Stimulated activated CD8-positive, alpha-beta memory T cell treated with anti-CD3 and anti-CD28 coated beads, Interleukin-7, amount 100 ng/mL, for 24 hours (primary cell): Measurements from ENCODE around the gene DRD2.

ENCODE experiments used
- DNase-seq: peaks from one replicate; pipeline ENCODE4 v3.0.0-alpha.2; 2020; ENCODE audit warnings: low read depth

Gene DRD2

DNA sequence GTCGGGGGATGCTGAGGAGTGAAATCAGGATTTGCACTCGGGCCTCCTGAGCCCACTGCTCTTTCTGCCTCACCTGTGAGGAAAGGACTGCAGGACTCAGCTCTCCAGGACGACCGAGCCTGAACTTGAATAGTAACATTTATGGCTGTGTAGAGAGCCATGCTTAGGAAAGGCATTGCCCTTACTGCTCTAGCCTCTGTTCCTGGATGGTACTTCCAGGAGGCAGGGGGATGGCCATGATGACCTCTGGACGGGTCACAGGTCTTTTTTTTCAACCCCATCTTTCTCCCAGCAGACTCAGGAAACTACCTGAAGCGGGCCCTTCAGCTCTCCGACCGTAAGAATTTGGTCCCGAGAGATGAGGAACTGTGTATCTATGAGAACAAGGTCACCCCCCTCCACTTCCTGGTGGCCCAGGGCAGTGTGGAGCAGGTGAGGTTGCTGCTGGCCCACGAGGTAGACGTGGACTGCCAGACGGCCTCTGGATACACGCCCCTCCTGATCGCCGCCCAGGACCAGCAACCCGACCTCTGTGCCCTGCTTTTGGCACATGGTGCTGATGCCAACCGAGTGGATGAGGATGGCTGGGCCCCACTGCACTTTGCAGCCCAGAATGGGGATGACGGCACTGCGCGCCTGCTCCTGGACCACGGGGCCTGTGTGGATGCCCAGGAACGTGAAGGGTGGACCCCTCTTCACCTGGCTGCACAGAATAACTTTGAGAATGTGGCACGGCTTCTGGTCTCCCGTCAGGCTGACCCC is 76.3 kb downstream of the DRD2 start:
- no peak for DNase-seq

DNA sequence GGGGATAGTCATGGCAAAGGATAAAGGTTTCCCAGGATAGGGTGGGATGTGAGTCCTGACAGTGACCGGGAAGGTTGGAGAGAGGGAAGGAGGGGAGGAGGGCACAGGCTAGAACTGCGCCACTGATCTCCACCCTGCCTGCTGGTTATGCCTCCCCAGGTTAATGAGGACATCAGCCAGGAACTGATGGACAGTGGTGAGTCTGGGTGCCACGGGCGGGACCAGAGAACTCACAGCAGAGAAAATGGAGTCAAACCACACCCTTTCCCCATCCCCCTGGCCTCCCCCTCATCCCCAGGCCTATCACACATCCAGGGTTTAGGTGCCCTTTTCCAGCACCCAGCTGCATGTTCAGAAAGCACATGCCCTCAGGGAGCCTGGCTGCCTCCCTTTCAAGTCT is 77.4 kb downstream of the DRD2 start:
- no peak for DNase-seq

DNA sequence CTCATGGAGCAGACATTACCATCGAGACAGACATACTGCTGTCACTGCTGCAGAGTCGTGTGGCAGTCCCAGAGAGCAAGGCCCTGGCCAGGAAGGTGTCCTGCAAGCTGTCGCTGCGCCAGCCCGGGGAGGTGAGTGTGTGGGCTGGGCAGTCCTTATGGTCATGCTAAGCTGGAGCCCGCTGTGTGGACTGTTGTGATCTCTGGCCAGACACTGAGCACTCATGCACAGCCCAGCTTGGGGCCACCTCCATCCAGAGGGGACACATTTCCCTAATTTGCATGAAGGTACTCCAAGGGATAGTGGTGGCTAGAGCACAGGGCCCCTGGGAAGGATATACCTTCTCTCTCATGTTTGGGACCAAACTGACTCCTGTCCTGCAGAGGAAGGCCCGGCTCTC is 78.0 kb downstream of the DRD2 start:
- DNase-seq: no peak

DNA sequence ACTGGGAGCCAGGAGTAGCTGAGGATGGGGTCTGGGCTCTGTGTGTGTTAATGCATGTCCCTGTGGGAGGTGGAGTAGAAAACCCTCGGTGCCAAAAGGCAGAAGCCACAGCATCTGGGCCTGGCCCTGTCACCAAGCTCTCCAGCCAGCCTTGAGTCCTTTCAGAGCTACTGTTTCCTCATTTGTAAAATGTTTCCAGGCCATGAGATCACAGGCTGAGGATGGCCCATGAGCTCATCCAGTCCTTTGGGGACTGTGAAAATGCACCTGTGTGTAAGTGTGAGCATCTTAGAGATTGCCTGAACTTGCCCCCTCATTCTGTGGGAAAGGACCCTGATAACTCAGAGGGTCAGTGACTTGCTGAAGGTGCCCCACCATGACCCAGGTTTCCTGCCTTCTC is 78.5 kb downstream of the DRD2 start:
- no peak for DNase-seq

DNA sequence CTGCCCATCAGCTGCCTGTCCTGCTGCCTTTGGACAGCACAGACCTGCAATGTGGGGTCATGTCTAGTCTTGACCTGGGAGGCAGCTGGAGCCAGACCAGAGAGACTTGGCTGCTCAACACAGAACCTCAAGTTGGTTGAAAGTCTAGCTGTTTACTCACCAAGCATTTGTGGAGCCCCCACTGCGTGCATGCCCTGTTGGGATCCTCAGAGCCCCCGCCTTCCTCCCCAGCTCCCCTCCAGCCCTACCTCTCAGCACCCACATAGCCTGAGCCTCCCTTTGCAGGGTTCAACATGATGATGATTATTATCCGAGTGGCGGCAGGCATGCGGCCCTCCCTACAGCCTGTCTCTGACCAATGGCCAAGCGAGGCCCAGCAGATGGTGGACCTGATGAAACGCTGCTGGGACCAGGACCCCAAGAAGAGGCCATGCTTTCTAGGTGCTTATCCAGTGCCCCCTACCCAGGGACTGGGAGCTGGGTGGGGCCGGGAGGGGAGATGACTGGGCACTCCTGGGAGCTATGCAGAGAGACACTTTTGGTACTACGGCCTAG is 79.3 kb downstream of the DRD2 start:
- no peak for DNase-seq

DNA sequence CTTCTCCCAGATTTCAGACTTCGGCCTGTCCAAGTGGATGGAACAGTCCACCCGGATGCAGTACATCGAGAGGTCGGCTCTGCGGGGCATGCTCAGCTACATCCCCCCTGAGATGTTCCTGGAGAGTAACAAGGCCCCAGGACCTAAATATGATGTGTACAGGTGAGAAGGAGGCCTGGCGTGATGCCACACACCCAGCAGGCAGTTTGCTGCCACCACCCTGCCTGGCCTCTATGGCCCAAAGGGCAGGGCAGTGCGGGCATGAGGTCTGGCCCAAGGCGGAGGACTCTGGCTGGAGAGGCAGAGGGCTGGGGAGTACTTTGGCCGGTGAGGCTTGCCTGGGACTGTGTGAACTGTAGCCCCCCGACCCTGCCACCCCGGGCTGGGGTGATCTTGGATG is 80.3 kb downstream of the DRD2 start:
- no peak for DNase-seq

DNA sequence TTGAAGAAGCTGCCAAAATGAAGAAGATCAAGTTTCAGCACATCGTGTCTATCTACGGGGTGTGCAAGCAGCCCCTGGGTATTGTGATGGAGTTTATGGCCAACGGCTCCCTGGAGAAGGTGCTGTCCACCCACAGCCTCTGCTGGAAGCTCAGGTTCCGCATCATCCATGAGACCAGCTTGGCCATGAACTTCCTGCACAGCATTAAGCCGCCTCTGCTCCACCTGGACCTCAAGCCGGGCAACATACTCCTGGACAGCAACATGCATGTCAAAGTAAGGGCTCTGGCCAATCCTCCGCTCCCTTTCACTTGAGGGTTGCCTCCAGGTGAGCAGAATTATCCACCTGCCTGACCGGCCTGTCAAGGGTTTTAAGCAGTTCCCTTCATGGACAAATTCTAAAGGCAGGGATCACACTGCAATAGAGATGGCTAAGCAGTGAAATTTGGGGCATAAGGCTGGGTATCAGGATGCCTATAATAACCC is 81.7 kb downstream of the DRD2 start:
- DNase-seq: no peak

DNA sequence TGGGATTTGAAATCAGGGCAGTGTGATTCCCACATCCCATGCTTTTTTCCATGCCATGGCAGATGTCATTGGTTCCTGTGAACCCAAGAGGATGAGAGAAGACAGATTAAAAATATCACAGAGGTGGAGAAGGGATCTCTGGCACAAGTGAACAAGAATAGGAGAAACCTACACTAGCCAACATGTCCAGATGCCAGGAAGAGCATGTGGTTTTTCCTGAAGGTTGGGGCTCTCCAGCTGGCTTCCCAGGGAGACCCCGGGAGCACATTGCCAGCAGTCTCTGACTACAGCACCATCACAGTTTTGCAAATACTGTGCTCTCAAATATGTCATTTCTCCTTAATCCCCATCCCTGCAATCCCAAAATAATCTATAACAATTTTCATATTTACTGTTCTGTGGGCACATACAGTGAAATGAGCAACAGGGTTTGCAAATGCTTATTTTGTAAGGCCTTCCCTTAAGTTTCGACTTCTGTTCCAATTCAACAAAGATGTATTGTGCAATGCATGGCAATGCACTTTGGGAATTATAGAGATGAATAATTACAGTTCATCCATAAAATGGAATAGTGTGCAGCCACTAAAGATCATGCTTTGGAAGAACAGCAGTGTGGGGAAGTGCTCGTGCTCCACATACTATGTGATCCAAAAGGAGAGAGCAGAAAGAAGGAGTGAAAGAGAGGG is 82.8 kb downstream of the DRD2 start:
- no peak for DNase-seq

DNA sequence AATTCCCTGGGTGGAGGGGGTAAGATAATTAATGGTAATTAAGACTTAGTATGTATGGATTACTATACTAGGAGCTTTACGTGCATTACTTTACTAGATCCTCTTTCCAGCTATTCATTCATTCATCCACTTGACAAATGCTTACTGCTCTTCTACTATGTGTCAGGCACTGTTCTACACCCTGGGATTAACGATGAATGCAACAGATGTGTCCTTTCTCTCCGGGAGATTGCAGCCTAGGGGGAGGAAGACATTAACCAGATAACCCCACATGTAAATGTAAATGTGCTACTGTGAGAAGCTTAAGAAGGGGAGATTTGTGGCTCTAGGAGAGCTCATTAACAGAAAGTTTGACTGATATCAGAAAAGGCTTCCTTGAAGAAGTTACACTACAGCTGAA is 85.9 kb downstream of the DRD2 start:
- DNase-seq: no peak

DNA sequence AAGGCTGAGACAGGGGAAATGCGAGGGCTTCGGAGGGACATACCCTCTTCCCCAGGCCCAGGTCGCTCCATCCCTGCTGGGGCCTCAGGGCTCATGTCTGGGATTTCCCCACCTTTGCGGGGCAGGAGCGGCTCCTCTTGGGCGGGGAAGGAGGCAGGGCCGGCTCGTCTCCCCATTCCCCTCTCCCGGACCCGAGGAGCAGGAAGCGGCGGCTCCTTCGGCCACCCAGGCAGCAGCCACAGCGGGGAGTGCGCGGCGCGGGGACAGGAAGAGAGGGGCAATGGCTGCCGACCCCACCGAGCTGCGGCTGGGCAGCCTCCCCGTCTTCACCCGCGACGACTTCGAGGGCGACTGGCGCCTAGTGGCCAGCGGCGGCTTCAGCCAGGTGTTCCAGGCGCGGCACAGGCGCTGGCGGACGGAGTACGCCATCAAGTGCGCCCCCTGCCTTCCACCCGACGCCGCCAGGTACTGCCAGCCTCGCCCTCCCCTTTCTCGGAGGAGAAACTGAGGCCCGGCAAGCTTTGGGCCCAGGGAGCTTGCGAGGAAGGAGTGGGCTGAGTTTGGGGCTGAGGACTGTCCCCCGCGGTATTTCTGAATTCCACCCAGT is 87.5 kb downstream of the DRD2 start, which contains the start of gene ANKK1:
ANKK1 (plus strand) TSS at position 175 of the 607 bp plus-strand sequence; CDS start at position 281, 106 bp downstream.
- DNase-seq: no peak

DNA sequence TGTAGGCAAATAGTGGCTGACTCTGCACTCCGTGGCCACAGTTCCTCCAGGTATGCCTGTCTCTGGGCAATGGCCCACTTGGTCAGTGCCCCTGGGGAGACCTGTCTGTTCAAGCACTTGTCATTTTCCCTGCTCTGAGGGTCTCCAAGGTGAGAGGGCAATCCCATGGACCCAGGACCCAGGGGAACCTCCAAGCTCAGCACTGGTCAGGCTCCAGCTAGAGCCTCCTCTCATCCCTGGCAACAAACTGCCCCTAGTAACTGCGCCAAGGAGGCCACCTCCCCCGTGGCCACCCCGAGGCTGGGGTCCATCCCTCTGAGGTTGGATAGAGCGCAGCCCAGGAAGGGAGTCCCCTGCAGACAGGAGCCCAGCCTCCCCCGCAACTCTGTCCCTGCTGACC is 88.3 kb downstream of the DRD2 start:
- no peak for DNase-seq

DNA sequence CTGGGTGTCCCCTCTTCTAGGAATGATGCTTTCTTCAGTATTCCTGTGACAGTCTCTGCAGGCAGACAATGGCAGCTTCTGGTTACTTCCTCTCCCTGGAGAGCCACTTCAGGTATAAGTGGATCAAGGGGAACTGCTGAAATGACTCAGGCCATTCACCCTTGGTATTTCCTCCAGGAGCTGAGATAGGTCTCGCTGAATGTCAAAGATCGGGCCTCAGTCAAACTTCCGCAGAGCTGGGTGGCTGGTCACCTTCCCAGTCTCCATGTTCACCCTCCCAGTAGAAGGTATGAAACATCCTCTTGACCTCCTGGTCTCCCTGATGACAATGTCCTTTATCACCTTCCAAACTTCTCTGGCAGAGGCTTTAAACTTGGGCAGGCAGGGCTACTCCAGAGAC is 89.4 kb downstream of the DRD2 start:
- no peak for DNase-seq

DNA sequence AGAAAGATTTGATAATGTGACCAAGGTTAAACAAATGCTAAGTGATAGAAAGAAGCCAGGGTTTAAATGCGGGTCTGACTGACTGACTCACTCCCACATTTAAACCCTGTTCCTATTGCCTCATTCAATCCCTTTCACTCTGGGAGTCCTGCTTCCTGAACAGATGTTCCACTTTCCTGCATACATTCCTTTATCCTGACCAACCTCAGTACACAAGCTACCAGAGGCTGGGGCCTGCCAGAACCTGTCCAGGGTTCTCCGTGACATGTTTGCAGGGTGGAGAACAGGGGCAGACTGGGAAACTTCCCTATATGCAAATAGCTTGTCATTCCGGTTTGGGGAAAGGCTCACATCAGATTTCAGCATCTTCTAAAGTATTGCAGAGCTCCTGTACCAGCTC is 90.6 kb downstream of the DRD2 start:
- no peak for DNase-seq

DNA sequence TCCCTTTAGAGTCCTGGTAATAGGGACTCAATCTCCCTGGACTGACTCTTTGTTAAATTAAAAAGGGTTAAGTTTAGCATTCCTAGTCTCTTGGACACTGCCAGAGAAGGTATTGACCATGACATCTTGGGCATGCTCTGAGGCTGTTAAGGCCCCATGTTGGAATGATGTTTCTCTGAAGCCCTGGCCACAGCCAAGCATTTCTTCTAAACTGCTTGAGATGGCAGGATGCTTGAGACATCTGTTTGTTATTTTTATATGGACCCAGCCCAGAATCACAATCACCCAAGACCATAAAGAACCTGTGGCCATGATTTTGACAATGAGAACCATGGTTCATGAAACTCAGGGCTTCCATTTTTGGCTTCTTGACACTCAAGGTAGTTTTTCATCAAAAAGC is 93.1 kb downstream of the DRD2 start:
- DNase-seq: no peak

DNA sequence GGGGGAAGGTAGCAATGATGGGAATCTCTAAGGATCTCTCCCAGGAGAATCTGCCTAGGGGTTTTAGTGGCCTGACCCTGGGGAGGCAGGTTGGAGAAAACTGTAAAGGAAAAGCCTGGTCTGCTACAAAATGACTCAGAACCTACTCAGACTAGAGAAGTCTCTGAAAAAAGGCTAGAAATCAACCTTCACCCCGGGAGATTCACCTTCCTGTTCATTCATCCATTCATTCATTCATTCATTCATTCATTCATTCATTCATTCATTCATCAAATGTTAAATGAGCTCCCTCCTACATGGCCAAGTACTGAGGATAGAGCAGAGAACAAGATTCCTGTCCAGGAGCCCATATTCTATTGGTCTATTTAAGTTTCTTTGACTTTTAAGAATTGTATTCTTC is 96.5 kb downstream of the DRD2 start:
- DNase-seq: no peak

DNA sequence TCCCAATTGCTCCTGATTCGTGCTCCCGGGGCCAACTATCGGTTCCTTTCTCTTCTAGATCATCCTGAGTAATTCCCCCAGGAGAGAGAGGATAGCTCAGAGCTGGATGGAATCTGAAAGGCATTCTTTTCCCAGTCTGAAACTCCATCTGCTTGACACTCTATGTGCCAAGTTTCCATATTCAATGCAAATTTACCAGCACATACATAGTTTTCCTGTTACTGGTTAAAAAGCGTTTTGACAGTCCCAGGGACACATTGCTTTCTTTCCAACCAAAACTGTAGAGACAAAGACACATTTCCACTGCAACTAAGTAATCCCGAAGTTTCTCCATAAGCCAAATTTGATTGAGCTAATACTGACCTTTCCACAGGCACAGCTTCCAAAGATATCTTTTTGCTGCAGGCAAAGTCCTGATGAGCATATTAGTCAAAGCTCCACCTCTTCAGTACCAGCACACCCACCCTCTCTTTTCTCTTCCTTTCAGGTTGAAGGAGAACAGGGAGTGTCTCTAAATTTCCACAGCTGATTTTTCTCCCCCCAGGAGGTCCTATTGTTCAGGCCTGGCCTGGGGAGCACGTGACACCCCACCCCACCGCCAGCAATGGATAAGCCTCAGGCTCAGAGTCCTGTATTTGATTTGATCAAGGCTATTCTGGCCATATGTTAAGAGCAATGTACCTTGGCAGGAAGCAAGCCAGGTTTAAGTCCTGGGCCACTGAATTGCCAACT is 97.4 kb downstream of the DRD2 start:
- no peak for DNase-seq

DNA sequence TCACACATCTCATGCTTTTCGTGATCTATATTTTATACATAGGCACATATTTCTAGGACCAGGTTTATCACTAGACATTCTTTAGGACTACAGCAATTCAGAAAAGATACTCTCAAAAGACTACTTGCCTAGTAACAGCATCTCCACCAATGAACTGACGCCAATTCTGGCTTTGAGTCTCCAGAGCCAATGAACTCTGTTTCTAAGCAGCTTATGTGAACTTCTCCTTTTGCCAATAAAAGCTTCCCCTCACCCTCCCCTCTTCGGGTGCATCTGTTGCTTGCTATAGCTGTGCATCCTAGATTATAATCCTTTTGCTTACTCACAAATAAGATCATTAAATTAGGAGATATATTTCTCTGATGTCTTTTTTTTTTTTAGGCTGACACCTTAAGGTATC is 99.0 kb downstream of the DRD2 start:
- no peak for DNase-seq

DNA sequence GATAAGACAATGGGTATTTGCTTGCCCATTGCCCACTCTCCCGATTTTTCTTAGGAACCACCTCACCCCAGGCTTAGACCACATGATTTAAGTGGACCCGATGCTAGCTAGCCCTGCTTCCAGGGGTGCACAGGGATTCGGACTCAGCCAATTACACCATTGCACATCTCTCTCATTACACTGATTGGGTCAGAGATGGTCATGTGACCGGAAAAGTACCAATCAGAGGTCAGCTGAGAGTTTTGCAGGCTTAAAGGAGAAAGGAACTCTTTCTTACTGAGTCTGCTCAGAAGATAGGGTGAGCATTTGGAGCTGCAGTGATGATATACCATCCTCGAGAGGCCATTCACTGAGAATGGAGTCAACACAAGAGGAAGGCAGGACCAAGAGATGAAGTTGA is 99.8 kb downstream of the DRD2 start:
- no peak for DNase-seq

DNA sequence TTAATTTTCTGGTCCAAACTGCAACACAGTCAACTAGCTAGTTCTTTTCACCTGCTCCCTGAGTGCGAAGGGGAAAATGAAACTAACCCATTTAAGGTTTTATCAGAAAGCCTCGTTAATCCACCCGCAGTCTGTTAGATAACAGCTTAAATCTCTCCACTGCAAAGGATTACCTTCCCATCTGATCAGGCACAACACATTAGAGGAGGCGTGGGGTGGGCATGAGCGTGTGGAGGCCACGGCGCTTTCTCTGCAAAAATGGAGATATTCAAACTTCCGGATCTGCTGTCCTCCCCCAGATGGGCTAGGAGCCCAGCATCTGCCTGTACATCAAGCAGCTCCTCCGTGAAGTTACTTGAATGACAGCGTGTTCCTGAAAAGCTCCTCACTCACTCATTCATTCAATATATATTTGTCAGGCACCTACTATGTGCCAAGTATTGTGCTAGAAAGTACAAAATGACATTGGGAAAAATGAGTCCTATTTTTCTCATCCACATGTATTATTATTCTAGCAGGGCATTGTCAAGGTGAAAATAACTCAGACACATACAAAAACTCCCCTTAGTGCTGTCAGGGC is 101.1 kb downstream of the DRD2 start:
- no peak for DNase-seq

DNA sequence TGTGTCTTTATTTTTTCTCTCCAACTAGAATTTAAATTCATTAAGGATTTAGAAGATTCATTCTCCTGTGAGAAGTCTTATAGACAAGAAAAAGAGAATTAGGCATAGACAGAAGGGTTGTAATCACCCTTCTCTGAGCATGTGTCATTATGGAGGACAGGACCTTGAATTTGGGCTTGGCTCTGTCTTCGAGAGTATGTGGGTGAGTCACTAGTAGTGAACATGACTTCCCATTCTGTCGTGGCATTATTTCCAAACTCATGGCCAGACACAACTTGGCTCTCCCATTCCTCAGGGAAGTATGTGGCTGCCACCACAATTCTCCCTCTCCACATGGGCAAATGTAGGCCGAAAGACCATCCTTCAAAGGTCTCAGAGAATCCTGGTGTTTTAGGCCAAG is 101.9 kb downstream of the DRD2 start:
- no peak for DNase-seq

DNA sequence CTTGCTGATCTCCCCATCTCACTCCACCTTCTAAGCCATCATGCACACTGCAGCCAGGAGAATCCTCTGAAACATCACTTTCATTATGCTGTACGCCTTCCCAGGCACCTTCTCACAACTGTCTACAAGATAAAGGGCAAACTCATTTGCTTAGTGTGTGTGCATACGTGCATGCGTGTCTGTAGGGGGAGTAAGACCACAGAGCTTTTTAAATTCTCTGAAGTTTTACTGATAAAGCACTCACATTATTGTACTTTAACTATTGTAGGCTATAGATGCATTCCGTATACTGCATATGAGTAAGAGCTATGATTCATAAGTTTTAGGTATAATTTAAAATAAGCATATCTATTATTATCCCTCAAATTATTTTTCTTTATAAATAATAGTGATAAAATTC is 102.9 kb downstream of the DRD2 start:
- no peak for DNase-seq

DNA sequence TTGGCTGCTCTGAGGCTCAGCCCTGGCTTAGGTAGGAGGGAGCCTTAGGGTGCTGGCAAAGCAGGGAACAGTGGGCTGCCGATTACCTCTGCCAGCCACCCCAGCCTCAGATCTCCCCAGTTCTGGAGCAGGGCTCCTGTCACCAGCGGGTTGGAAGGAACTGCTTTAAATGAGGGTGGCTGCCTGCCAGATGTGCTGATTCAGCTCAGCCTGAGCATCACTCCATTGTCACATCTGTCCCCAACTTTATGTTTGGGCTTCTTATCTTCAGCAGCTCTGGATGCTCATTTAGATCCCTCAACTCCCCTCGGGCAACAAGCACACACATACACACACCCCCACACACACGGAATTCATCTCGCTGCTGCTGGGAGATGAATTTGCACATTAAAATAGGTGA is 104.6 kb downstream of the DRD2 start:
- DNase-seq: no peak
